MV-4-11 (cell line): ENCODE results near the gene CMSS1.

Experiments used
- DNase-seq: peaks from one replicate; lab custom pipeline; 2025; lab: John Stamatoyannopoulos, UW

CMSS1 gene

DNA sequence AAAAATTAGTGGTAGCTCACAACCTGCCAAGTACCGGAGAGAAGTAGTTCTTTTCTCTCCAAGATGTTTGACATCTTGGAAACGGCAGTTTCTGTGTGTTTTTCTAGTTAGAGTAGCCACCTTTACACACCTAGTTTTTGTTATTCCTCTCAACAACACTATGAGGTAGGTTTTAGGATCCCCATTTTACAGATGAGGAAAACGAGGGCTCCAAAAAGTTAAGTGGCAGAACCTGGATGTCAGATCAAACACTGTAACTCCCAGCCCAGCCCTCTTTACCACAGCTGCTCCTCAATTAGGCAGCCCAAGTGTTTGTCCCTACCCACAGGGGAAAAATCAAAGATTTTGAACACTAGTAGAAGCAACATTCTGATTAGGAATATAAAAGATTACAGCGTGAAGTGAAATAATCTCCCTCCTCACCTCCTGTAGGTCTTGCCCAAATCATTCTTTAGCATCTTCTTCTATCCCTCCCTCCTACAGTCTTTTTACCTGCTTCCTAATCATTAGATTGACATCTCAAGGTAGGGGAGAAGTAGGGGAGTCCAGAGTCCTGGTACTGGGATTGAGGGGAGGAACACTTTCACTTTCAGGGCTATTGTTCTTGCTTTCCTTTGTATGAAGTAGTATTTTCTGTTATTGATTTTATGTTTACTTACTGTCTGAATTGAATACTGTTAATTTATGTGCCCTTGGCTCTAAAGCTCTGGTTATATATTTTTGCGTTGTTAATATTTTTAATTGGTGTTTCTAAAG is 142.6 kb downstream of the CMSS1 start:
- no peak for DNase-seq

DNA sequence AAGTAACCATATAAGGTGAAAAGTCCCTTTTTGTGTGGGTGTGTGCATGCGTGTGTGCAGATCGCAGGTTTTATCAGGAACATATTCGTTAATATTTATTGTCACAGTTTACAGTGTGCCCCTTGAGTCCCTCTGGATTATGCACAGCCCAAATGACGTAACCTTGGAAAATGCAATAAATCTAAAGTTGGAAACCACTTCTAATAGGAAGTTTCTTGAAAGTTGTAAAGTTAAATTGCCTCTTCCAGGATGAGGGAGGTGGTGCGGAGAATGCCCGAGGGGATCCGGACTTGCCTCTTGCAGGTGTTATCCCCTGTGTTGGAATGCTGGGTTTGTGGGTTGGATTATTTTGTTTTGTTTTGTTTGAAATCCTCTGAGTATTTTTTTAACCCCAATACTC is 143.3 kb downstream of the CMSS1 start:
- DNase-seq: no peak

DNA sequence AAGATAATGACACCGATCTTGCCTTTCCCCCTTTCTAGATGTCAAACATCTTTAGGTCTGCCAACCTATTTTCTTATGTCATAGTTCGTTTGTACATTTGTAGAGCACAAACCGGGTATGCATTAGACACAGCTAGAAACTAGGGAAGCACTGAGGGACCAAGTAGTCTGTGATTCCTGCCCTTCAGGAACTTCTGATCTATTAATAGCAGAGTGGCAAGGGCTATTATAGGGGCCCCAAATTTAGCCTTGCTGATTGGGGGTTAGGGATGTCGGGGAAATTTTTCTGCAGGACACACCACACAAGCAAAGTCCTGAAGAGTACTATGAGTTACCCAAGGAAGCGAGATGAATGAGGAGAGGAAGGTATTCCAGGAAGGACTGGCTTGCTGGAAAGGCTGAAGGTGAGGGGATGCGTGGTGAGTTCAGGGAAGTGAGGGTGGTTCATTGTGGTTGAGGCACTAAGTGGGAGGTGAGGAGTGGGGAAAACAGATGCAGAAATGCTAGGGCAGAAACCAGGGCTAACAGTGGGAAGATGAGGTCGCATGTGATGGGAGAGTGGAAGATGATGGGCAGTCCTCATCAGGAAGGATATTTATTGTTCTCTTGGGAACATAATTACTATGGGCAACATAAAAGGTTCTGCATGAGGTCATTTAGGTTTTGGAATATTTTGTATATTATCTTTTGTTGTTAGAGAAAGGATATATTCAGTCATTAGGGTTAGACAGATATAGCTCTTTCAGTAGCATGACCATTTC is 144.3 kb downstream of the CMSS1 start:
- no peak for DNase-seq

DNA sequence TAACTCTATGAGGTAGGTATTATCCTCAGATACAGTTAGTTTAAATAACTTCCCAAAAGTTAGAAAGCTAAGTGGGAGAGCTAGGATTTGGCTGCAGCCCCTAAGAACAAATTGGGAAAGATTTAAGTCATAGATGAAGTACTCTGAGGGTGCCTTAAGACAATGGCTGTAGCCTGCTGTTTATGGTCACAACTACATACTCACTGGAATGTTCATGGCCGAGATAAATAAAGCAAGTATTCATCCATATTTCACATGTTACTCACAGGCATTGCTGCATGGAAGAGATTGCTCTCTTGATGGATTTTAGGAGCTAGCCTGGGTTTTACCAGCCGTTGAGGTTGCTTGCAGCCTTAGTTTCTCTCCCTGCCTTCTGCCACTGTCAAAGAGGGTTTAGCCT is 145.0 kb downstream of the CMSS1 start:
- no peak for DNase-seq

DNA sequence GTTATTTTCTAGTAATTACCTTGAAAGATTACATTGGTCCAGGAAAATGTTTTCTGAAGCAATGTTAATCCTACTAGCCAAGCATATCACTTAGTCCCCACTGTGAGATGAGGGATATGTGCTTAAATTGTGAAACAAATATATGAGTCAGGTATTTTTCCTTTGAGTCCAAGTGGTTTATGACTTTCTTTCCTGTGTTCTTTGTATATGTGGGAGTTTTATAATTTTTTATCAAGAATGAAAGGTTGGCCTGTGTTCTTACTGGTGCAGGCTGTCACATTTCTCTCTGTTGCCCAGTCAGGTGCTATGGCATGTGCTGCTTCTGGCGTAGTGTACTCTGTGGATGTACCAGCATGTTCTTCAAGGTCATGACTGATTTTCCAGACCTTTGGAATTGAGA is 147.4 kb downstream of the CMSS1 start:
- DNase-seq: no peak

DNA sequence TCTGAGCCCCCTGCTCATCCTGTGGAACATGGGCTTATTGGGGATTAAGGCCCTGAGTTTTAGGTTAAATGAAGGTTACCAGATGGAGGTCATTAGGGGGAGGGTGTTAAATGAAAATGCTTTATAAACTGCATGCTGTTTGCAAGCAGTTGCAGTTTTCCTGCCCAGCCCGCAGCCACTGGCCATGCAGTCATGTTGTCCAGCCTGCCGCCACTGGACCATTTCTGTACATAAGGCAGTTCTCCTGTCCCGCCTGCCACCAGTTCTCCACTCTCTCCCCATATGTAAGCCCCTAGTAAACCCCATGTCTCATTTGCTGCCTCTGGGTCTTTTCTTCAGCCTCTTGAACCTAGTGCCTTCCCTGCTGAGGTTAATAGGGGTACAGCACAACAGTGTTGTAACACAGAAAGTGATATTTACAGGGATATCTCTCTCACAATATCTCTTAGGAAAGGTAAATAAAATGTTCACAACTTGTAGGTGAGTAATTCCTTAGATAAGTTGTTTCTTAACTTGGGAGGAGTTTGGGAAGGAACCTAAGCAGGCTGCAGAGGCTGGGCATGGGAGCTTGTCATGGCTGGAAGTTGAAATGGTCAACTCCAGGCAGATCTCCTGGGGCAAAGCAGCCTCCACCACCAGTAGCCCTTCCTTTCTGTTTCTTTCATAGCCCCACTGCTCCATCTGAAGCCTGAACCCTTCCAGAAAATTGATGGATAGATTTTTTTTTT is 148.2 kb downstream of the CMSS1 start:
- no peak for DNase-seq

DNA sequence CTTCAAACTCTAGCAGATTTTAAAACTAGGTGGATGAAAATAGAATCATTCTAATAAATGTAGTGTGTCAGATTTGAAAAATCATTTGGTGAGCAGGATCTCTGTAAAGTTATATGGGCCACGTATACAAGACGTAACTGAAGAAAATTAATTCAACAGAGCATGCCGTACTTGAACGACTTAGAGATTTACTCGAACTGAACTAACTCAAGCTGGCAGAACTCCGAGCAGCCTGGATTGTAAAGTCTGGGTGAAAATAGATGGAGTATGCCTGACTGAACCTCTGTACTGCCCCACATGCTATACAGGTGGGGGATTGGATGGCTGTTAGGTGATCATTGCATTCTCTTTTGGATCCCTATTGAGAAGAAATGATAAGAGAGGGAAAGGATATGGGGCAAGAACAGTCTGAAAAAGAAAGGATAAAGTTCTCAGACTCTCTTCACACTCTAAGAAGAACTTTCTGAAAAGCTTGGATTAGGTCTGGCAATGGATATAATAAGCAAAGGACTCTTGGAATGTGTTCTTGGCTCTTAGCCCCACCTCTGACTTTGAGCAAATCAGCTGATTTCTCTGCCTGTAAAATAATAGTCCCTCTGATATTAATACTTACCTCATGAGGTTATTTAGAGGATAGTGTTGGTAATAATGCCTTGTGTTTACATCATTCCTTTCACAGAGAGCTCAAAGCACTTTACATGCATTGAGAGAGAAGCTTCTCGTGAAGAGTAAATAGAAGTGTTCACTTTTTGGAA is 149.2 kb downstream of the CMSS1 start:
- no peak for DNase-seq

DNA sequence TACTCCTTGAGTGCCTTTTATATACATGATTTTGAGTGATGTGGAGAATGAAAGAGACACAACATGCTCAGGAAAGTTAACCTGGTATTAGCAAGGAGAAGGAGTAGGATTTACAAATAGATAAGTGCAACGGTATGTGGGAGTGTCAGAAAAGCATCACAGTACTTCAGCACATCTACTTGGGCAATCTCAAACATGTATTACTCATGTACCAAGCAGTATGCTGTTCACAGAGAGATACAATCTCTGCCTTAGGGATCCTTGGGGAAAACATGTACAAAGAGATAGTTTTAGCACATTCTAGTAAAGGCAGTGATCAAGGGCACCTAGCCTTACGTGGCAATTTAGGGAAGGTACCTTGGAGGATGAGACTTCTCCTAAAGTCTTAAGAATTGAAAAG is 150.1 kb downstream of the CMSS1 start:
- no peak for DNase-seq

DNA sequence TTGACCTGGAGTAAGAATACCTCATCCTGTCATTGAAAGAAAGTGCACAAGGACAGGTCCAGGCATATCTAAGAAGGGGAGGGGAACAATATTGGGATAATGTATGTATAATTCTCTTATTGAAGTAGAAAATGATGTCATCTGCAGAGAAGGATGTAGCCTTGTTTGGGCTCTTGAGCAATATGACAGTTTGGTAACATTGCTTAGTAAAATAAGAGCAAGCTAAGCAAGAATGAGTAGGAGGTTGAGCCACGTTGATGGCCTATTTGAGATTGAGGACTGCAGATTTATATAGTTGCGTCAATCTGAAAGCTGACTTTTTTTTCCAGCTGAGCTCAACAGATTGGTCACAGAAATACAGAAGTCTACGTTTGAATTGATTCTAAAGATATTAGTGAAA is 151.5 kb downstream of the CMSS1 start:
- peak; percentile 57 for DNase-seq

DNA sequence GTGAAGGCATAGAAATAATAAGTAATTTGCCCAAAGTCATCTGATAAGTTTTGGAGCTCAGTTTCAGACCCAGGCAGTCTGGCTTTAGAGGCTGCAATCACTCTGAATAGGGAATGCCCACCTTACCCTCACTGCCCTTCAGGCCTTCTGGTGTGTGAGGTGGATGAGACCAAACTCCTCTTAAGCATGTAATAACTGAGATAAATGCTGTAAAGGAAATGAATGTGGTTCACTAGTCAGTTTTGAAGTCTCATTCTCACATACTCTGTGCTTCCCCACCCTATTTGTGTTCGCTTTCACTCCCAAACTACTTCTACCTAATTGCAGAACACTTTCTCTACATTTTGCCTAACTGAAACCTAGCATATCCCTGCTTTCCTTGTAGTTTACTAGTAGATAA is 152.5 kb downstream of the CMSS1 start:
- DNase-seq: no peak

DNA sequence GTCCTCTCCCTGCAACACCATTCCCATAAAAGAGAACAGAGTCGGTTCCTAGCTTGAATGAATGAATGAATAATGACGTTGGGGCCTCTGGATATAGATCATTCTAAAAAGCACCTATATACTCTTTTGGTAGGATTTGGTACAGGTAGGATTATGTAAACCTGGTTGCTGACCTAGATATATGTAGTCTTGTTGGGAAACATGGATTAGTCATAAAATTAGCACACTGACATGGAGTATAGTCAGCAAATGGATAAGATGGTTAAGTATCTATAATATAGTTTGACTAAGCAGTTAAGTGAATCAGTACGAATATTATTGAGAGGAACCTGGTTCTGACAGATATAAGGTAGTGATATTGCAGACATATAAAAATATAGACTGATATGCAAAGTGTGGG is 154.1 kb downstream of the CMSS1 start:
- DNase-seq: no peak

DNA sequence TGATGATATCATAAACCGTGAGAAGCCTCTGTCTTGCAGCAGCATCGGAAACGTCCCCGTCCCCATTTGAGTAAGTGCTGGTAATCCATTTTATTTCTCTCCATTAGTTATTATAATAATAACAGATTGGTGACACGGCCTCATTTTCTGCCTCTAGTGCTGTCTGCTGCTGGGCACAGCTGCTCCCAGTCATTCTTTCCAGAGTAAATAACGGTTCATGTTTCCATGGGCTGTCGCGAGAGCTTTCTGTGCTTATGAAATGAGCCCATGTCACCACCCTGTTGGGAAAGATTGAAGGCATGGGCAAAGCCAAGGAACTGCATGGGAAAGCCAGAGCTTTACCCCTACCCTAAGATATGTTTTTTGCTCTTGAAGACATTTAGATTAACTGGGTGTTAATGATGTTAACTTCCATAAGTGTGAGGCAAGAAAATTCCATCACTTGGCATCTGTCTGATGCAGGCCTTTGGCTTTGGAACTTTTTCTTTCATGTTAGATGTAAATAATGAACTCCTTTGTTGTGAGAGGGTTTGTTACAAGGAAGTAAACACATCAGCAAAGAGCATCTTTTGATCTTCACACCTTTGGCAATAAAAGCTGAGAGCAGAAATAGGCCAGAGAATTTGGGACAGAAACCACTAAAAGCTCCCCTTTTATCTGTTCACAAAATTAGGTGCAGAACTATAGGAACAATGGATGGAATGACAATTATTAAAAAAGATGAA is 154.9 kb downstream of the CMSS1 start:
- DNase-seq: no peak

DNA sequence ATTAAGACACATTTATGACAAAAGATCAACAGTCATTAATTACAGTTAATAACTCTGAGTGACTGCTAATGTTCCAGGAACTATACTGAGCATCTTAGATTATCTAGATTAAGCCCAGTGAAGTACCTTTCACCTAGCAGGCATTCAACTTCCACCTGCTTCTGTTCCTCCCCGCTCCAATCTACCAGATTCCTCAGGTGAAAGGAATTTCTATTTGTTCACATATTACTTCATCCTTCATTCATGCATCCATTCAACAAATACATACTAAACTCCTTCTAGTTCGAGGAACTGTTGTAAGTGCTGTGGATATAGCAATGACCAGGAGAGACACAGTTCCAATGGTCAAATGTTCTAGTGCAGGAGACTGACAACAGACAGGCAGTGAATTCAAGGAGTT is 157.3 kb downstream of the CMSS1 start:
- no peak for DNase-seq

DNA sequence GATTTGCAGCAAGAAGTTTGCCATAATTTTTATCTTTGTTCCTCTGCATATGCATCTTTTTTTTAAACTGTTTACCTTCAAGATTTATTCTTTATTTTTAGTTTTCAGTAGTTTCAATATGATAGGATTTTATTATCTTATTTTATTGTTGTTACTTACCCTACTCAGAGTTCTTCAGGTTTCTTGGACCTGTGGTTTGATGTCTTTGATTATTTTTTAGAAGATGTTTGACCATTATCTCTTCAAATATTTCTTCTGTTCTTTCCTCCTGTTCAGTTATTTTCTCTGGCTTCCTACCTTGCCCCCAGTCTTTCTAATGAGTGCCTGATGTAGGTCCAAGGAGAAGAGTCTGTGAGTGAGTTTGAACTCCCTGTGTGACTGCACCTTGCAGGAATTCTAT is 158.9 kb downstream of the CMSS1 start:
- DNase-seq: no peak

DNA sequence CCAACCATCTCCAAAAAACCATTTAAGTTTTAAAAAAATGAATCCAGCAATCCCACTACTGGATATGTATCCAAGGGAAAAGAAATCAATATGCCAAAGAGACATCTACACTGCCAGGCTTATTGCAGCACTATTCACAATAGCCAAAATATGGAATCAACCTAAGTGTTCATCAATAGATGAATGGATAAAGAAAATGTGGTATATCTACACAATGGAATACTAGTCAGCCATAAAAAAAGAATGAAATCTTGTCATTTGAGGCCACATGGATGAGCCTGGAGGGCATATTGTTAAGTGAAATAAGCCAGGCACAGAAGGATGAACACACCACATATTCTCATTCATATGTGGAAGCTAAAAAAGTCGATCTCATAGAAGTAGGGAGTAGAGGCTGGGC is 160.6 kb downstream of the CMSS1 start:
- DNase-seq: no peak

DNA sequence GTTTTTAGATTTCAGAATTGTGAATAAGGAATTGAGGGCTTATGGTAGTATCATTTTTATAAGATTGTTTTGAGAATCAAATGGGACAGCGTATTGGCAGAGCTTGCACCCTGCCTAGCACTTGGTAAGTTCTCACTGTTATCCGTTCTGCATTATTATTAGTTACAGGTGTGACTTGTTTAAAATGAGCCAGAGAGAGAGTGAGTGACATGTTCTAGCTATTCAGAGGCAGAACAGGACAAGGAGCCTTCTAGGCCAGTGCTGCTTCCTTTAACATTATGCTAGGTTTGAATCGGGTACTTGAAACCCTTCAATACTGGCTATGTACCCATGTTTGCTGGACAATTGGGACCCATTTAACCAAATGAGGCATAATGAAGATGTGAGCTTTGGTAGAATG is 162.9 kb downstream of the CMSS1 start:
- no peak for DNase-seq

DNA sequence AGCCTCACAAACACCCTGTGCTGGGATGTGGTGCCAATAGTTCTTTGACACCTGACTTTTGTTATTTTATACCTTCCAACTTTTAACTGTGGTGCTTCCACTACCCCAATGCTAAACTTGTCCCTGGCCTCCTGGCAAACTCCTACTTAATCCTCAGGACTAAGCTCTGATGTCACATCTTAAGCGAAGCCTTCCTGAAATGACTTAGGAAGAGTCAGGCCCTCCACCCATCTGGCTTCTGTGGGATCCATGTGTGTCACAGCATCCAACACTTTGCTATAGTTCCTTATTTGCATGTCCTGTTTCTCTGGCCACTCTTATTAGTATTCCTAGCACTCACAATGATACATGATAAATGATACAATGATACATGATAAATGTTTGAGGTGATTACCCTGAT is 163.5 kb downstream of the CMSS1 start:
- DNase-seq: no peak

DNA sequence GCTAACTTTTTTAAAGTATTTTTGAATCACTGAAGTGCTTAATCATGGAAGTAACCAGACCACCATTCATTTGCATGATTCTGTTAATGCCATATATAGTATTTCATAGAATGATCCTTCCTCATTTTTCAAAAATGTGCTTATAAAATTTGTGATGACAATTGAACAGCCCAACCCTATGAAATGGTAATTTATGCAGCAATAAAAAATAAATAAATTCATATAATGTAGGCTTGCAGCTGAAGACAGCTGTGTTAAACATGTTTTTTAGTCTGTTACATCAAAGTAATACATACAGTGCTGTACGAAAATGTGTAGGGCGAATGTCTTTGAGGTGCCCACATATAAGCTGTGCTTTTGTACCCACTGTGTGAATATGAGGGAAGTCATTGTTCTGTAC is 165.0 kb downstream of the CMSS1 start:
- DNase-seq: no peak

DNA sequence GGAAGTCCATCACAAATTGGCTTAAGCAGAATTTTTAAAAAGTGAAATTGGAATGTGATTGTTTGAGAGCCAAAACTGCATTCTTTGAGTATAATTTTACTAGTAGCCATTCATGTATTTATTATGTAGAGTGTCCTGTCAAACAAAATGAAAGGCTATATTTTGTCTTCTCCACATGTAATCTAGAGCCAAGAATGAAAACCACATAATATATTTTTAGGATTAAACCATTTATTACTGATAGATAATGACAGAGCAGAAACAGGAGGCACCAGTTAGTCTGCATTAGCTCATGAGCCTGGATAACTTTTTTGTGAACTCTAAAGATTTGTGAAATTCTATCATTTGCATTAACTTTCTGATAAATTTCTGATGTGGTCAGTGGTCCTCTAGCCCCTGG is 166.5 kb downstream of the CMSS1 start:
- no peak for DNase-seq

DNA sequence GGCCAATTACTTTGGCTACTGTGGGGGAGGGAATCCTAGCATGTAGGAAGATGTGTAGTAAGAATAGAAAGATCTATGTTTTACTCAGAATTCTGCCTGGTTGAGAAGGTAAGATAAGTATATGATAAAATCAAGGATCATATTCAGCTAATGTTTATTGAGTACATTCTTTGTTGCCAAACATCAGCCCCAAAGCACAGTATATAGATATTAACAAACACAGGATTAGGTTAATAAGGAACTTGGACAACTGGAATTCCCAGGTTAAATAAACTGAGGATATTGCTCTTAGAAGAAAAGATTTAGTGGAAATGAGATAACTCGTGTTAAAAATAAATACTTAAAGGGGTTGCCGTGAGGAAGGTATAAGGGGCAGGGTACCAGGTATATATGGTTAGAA is 167.0 kb downstream of the CMSS1 start:
- no peak for DNase-seq

DNA sequence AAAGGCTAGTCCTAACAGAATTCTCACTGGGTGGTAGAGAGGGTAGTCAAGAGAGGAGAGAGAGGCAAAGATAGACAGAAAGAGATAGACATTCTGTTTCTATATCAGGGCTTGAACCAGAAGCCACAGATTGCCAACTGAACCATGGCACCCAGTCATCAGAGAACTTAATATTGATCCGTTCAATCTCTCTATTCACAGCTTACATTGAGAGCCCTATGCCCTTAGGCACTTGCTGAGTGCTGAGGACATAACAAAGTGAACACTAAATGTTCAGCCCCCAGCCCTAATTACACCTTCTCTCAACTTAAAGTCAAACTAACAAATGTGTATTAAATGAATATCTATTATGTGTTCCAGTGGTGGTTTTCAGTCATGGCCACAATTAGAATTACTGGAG is 172.5 kb downstream of the CMSS1 start:
- DNase-seq: no peak

DNA sequence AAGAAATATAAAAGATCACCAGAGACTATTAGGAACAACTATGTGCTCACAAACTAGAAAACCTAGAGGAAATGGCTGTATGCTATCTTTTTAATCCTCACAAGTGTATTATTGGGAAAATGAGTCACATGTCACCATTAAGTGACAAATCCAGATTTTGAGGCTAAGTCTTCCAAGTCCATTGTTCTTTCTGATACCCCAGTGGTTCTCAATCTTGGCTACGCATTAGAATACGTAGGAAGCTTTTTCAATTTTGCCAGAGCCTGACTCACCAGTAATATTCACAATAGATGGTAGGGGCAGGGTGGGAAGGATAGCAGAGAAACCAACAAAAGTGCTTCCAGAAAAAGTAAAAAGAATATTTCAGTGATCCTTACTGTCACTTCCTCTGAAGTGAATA is 179.6 kb downstream of the CMSS1 start:
- no peak for DNase-seq
